Activated CD8-positive, alpha-beta memory T cell treated with anti-CD3 and anti-CD28 coated beads for 24 hours (primary cell): ENCODE measurements around the gene ZBTB47.

Experiments used
- DNase-seq: peaks from one replicate; pipeline ENCODE4 v3.0.0-alpha.2; 2020

ZBTB47 gene

GRCh38 chr3:42666577-42666998 is 13.1 kb downstream of the ZBTB47 start:
- DNase-seq = peak; percentile 50

GRCh38 chr3:42667096-42667522 is 13.6 kb downstream of the ZBTB47 start:
- DNase-seq = no peak

GRCh38 chr3:42667523-42668412 is 14.3 kb downstream of the ZBTB47 start:
- DNase-seq = peak; percentile 46

- DNase-seq = no peak
Measured at GRCh38 chr3:42668413-42668760, 14.9 kb downstream of the ZBTB47 start.

GRCh38 chr3:42668793-42669217 is 15.3 kb downstream of the ZBTB47 start:
- no peak for DNase-seq

GRCh38 chr3:42670051-42670576 is 16.6 kb downstream of the ZBTB47 start:
- DNase-seq = no peak

- no peak for DNase-seq
Measured at GRCh38 chr3:42670670-42671069, 17.2 kb downstream of the ZBTB47 start.

- DNase-seq = no peak
Measured at GRCh38 chr3:42672515-42672914, 19.0 kb downstream of the ZBTB47 start.

- DNase-seq = no peak
Measured at GRCh38 chr3:42673082-42673481, 19.6 kb downstream of the ZBTB47 start.

GRCh38 chr3:42674146-42674545 is 20.6 kb downstream of the ZBTB47 start:
- DNase-seq = no peak

GRCh38 chr3:42675909-42676308 is 22.4 kb downstream of the ZBTB47 start:
- no peak for DNase-seq

- no peak for DNase-seq
Measured at GRCh38 chr3:42678447-42678846, 24.9 kb downstream of the ZBTB47 start.

- no peak for DNase-seq
Measured at GRCh38 chr3:42680271-42680670, 26.8 kb downstream of the ZBTB47 start.

GRCh38 chr3:42680806-42681205 is 27.3 kb downstream of the ZBTB47 start:
- DNase-seq = no peak

- no peak for DNase-seq
Measured at GRCh38 chr3:42681361-42682038, 28.0 kb downstream of the ZBTB47 start.

GRCh38 chr3:42682301-42683070 is 29.0 kb downstream of the ZBTB47 start:
- no peak for DNase-seq

GRCh38 chr3:42683875-42684598 is 30.5 kb downstream of the ZBTB47 start:
- DNase-seq = no peak

- DNase-seq = no peak
Measured at GRCh38 chr3:42684632-42685362, 31.3 kb downstream of the ZBTB47 start.

- no peak for DNase-seq
Measured at GRCh38 chr3:42685363-42685881, 31.9 kb downstream of the ZBTB47 start, which contains the start of gene KLHL40. Gene KLHL40 (plus strand): TSS chr3:42685537. CDS start chr3:42685619, 82 bp downstream.

GRCh38 chr3:42685891-42686820 is 32.7 kb downstream of the ZBTB47 start:
- DNase-seq = no peak
